HG03060 (cell line): ENCODE results near the gene SCP2D1.

ENCODE experiments used
- ATAC-seq: cut with Tn5 transposase; IDR thresholded peaks from one replicate; pipeline ENCODE4 v1.9.1; 2021; ENCODE audit warnings: low read depth, moderate number of reproducible peaks; ENCODE audit not compliant: unreplicated experiment

The SCP2D1 gene

GRCh38 chr20:18858816-18859215 is 45.2 kb downstream of the SCP2D1 start:
- ATAC-seq: no peak
